PC-3 (cell line): ENCODE results near the gene CYP4F3.

Source experiments
- EZH2 ChIP-seq: fragments of 300-600 bp; sonication (generic); IDR thresholded peaks from one replicate; pipeline ENCODE4 v1.6.1; 2017; ENCODE audit warnings: antibody characterized with exemption, mild to moderate bottlenecking, low read length; ENCODE audit not compliant: unreplicated experiment
- EZH2phosphoT487 ChIP-seq: fragments of 300-600 bp; sonication (generic); IDR thresholded peaks from 2 replicates; pipeline ENCODE4 v1.6.1; 2018; ENCODE audit warnings: mild to moderate bottlenecking, antibody characterized with exemption, low read length, borderline replicate concordance
- TF ChIP-seq, protein P1 (sequence below): fragments of 300-600 bp; sonication (generic); conservative IDR thresholded peaks from 2 replicates; pipeline ENCODE4 v1.5.1; 2017; ENCODE audit warnings: antibody characterized with exemption, low read depth, mild to moderate bottlenecking, low read length

DNA sequence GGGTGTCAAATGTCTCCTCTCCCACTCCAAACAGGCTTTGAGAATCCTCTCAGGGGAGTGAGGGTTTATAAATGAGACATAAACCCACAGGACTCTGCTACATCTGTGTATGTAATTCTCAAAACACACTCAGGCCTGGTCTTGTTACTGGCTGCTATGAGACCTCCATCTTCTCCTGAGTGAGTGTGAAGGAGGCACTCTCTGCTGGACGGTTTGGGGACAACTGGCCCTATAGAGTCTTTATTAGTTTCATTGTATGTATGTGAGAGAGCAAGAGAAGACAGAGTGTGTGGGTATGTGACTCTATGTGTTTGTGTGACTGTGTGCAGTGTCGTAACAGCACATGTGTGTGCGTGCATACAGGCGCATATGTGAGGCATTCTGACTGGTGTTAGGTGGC is 22.6 kb downstream of the CYP4F3 start:
- TF ChIP-seq, protein P1, sequence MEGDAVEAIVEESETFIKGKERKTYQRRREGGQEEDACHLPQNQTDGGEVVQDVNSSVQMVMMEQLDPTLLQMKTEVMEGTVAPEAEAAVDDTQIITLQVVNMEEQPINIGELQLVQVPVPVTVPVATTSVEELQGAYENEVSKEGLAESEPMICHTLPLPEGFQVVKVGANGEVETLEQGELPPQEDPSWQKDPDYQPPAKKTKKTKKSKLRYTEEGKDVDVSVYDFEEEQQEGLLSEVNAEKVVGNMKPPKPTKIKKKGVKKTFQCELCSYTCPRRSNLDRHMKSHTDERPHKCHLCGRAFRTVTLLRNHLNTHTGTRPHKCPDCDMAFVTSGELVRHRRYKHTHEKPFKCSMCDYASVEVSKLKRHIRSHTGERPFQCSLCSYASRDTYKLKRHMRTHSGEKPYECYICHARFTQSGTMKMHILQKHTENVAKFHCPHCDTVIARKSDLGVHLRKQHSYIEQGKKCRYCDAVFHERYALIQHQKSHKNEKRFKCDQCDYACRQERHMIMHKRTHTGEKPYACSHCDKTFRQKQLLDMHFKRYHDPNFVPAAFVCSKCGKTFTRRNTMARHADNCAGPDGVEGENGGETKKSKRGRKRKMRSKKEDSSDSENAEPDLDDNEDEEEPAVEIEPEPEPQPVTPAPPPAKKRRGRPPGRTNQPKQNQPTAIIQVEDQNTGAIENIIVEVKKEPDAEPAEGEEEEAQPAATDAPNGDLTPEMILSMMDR = no peak
- TF ChIP-seq EZH2 (no peak), EZH2phosphoT487 (no peak)
